D341Med (cell line): ENCODE measurements around the gene COL9A2.

Experiments used
- DNase-seq: peaks from one replicate; pipeline ENCODE4 v3.0.0; 2012; ENCODE audit warnings: low spot score

COL9A2 gene

DNA sequence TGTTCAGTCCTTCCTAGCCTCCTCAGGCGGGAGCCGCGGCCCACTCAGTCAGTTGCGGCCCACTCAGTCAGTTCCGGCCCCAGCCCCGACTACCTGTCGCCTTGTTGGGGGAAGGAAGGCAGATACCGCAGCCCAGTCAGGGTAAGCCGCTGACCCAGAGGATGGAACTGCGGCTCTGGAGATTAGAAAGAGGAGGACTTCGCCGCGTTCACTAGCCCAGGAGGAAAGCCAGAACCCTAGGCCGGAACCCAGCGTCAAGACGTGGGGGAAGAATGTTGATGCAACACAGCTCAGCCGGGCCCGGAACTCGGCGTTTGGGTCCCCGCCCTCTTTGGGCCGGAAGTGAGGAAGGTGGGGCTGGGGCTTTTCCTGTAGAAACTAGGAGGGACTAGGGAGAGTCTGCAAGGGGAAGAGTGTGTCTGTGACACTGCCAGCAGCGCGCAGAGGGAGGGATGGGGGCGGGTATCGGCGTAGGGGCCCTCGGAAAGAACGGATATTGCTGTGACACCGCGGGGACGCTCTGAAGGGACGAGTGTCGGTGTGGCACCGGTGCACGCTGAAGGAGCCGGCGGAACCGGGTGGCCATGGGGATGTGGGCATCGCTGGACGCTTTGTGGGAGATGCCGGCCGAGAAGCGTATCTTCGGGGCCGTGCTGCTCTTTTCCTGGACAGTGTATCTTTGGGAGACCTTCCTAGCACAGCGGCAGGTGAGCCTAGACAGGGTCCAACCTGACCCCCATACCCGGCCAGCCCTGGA lies 59.2 kb downstream of the COL9A2 start, which contains the start of gene ZMPSTE24:
Gene ZMPSTE24, plus strand, starts transcription at position 549 of the 757 bp plus-strand sequence. Its CDS starts 36 bp downstream, at position 585.
- peak; percentile 89 for DNase-seq

DNA sequence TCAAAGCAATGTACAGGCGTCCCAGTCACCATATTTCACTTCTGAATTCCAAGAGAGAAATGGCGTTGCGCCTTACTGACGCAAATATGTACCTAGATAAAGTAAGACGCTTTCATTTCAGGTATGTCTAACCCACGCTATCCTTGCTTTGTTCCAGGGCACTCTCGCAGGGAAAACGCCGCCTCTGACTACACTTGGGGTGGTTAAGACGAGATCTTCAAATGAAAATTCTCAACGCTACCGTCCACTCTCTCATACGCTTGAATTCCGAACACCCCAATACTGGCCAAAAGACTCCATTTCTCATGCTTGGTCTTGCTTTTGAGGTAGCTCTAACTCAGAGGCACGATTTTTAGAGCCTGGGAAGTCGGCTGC lies 59.8 kb downstream of the COL9A2 start:
- DNase-seq: no peak

- no peak for DNase-seq
Observed at GRCh38 chr1:40256401-40257084, 60.5 kb downstream of the COL9A2 start.

- no peak for DNase-seq
Observed at GRCh38 chr1:40255231-40255630, 61.9 kb downstream of the COL9A2 start.

- no peak for DNase-seq
Observed at GRCh38 chr1:40252601-40253000, 64.5 kb downstream of the COL9A2 start.

- no peak for DNase-seq
Observed at GRCh38 chr1:40251456-40251855, 65.6 kb downstream of the COL9A2 start.
